Medulla oblongata (tissue), 1 donor: ENCODE measurements around the gene SNX2.
A peak's percentile ranks its signal among the peaks of the same experiment; 100 is the strongest.
"Not testable (repeated sequence)": the region's sequence is repeated elsewhere in the genome, so short reads cannot be mapped to it uniquely, and the experiment has no call there.

Experiments used
- DNase-seq: peaks from one replicate; pipeline ENCODE4 v3.0.0-alpha.2; 2015; ENCODE audit errors: extremely low spot score

SNX2 gene

GRCh38 chr5:122844136-122844909 is 69.4 kb downstream of the SNX2 start:
- DNase-seq, result peak; percentile 37

- DNase-seq, result no peak
Measured at GRCh38 chr5:122844910-122845228, 70.0 kb downstream of the SNX2 start.

- DNase-seq, result peak; percentile 78
Measured at GRCh38 chr5:122845229-122846050, 70.6 kb downstream of the SNX2 start, which contains the start of gene SNX24. TSS of gene SNX24 (plus strand) at chr5:122845613. CDS start at chr5:122845634, 21 bp downstream.

GRCh38 chr5:122846051-122846550 is 71.2 kb downstream of the SNX2 start:
- peak; percentile 25 for DNase-seq

- DNase-seq, result no peak
Measured at GRCh38 chr5:122847687-122848081, 72.8 kb downstream of the SNX2 start.

DNA sequence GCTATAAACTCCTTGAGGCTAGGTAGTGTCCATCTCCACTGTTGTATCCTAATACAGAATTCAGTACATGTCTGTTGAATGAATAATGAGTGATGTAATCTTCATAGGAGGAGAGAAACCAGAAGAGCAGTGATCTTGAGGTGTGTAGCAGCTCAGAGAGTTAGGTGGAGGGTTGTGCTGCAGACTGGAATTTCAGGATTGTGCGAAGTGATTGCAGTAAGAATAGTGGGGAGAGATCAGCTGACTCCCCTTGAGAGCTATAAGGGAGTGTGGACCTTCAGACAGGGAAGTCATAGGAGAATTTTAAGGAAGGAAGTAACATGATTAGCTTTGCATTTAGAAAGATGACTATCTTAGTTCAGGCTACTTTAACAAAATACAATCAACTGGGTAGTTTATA is 74.9 kb downstream of the SNX2 start:
- DNase-seq, result peak; percentile 49

DNA sequence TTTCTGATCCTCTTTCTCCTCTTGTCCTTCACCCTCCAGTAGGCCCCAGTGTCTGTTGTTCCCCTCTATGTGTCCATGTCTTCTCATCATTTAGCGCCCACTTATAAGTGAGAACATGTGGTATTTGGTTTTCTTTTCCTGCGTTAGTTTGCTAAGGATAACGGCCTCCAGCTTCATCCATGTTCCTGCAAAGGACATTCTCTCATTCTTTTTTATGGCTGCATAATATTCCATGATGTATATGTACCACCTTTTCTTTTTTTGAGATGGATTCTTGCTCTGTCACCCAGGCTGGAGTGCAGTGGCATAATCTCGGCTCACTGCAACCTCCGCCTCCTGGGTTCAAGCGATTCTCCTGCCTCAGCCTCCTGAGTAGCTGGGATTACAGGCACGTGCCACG is 82.7 kb downstream of the SNX2 start:
- not testable (repeated sequence) for DNase-seq

DNA sequence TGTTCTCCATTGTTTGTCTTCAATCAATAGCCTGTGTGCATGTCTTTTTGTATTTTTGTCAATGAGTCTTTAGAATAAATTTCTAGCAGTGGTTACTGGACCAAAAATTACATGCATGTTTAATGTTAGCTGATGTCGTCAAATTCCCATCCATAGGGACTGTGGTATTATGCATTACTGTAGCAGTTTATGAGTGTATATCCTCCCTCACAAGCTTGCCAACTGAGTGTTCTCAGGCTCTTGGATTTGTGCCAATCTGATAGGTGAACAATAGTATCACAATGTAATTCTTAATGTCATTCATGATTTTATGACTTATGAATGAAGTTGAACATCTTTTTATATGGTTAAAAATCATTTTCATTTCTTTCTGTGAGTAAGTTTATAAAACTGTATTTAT is 83.6 kb downstream of the SNX2 start:
- no peak for DNase-seq

- no peak for DNase-seq
Measured at GRCh38 chr5:122863240-122863639, 88.4 kb downstream of the SNX2 start.

DNA sequence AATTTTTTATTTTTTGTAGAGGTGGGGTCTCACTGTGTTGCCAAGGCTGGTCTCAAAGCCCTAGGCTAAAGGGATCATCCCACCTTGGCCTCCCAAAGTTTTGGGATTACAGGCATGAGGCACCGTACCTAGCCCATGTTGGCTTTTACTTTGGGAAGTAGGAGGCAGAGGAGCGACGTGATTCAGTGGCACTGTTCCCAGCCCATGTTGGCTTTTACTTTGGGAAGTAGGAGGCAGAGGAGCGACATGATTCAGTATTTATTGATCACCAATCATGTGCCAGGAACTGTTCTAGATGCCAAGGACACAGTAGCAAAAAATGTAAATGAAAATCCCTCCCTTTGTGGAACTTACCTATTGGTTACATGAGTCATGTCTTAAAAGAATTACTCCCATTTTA is 88.8 kb downstream of the SNX2 start:
- DNase-seq, result no peak

GRCh38 chr5:122864400-122864799 is 89.5 kb downstream of the SNX2 start:
- DNase-seq, result no peak

- DNase-seq, result no peak
Measured at GRCh38 chr5:122864842-122865241, 90.0 kb downstream of the SNX2 start.

GRCh38 chr5:122870219-122870856 is 95.5 kb downstream of the SNX2 start:
- no peak for DNase-seq

DNA sequence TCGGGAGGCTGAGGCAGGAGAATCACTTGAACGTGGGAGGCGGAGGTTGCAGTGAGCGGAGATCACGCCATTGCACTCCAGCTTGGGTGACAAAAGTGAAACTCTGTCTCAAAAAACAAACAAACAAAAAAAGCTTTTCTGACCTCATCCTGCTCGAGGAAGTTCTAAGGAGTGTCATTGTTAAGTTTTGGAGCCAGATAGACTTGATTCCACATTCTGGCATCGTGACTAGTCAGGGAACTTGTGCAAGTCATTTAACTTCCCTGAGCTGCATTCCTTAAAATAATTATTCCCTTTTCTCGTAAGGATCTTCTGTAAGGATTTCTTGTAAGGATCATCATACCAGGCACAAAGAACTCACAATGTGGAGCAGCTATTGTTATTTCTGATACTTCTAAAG is 96.8 kb downstream of the SNX2 start:
- no peak for DNase-seq

DNA sequence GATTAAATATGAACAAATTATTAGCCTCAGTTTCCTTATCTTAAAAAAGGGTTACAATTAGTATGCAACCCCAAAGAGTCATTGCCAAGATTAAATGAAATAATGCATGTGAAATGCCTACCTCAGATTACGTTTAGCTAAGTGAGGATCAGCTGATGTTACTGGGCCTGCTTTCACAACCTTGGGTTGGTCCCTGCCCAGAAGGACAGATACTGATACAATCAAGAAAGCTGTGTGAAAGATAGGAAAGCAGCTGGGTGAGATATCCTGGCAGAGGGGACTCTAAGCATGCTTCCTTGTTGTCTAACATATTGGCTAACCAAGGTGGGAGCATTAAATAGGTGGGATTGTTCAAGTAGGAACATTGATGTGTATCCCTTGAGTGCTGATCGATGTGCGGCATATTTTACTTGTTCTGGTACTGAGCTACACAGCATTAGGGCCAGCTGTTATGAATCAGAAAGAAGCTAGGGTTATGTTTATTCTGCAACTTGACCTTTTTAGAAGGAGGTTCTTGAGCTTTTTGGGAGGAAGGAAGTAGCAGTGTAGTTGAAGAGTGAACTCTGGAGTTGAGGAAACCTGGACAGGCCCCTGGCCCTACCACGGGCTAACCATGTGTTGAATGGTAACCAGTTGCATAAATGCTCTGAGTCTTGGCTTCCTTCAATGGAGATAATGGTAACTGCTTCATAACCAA is 99.4 kb downstream of the SNX2 start:
- no peak for DNase-seq

GRCh38 chr5:122877518-122877917 is 102.6 kb downstream of the SNX2 start:
- peak; percentile 69 for DNase-seq

- no peak for DNase-seq
Measured at GRCh38 chr5:122879076-122879475, 104.2 kb downstream of the SNX2 start.
